SU-DHL-6 (cell line): Measurements from ENCODE around the gene CDIPT.
"Not testable (repeated sequence)": the region's sequence is repeated elsewhere in the genome, so short reads cannot be mapped to it uniquely, and the experiment has no call there.

Source experiments
- H2AFZ ChIP-seq: fragments of 200-600 bp; sonication (generic); 2 replicates; pipeline ENCODE4 v1.6.1; 2014; ENCODE audit warnings: low read depth, mild to moderate bottlenecking, moderate library complexity, mixed read lengths, antibody characterized with exemption, low read length; ENCODE audit not compliant: severe bottlenecking
- H3F3A ChIP-seq: fragments of 200-600 bp; shearing (Covaris generic); 2 replicates; pipeline ENCODE4 v1.6.0; 2016; ENCODE audit warnings: antibody characterized with exemption, mild to moderate bottlenecking; ENCODE audit not compliant: insufficient read depth
- H3K27ac ChIP-seq: fragments of 200-600 bp; sonication (generic); 2 replicates; pipeline ENCODE4 v1.5.1; 2016; ENCODE audit warnings: low read depth, mild to moderate bottlenecking, low read length, moderate library complexity, mixed read lengths
- H3K27me3 ChIP-seq: fragments of 200-600 bp; sonication (generic), shearing (Covaris generic); 2 replicates; pipeline ENCODE4 v1.6.0; 2014; ENCODE audit warnings: mild to moderate bottlenecking, low read length
- H3K36me3 ChIP-seq: fragments of 200-600 bp; sonication (generic); 2 replicates; pipeline ENCODE4 v1.6.1; 2014; ENCODE audit warnings: mild to moderate bottlenecking, low read length, mixed read lengths
- H3K4me2 ChIP-seq: fragments of 300-600, 200-600 bp; shearing (Covaris generic), sonication (generic); 2 replicates; pipeline ENCODE4 v1.6.0; 2014; ENCODE audit warnings: low read length, low read depth, mild to moderate bottlenecking; ENCODE audit not compliant: poor library complexity, severe bottlenecking
- H3K4me3 ChIP-seq: fragments of 200-600 bp; sonication (generic); 2 replicates; pipeline ENCODE4 v1.5.1; 2014; ENCODE audit warnings: antibody characterized with exemption, low read length, mild to moderate bottlenecking, mixed read lengths; ENCODE audit not compliant: insufficient read depth, poor library complexity, severe bottlenecking
- H3K79me2 ChIP-seq: fragments of 200-600 bp; sonication (generic); 2 replicates; pipeline ENCODE4 v1.6.1; 2014; ENCODE audit warnings: mild to moderate bottlenecking, low read length, moderate library complexity; ENCODE audit not compliant: insufficient read depth
- H3K9ac ChIP-seq: fragments of 200-600 bp; sonication (generic); 2 replicates; pipeline ENCODE4 v1.7.0; 2014; ENCODE audit warnings: mild to moderate bottlenecking, low read length
- H3K9me2 ChIP-seq: fragments of 200-600 bp; sonication (generic); replicated peaks from 2 replicates; pipeline ENCODE4 v1.6.1; 2014; ENCODE audit warnings: low read length; ENCODE audit not compliant: insufficient read depth
- H3K9me3 ChIP-seq: fragments of 200-600 bp; sonication (generic); 2 replicates; pipeline ENCODE4 v1.6.1; 2014; ENCODE audit warnings: low read length, mixed read lengths; ENCODE audit not compliant: insufficient read depth
- H4K20me1 ChIP-seq: fragments of 200-600 bp; sonication (generic); 2 replicates; pipeline ENCODE4 v1.6.1; 2014; ENCODE audit warnings: low read depth, mild to moderate bottlenecking, antibody characterized with exemption, low read length, moderate library complexity, mixed read lengths
- CTCF ChIP-seq: fragments of 200-600 bp; sonication (generic); IDR thresholded peaks from one replicate; pipeline ENCODE4 v1.5.1; 2017; ENCODE audit warnings: antibody characterized with exemption, mild to moderate bottlenecking, low read length, moderate library complexity; ENCODE audit not compliant: insufficient read depth, poor library complexity, severe bottlenecking
- EZH2phosphoT487 ChIP-seq: fragments of 200-600 bp; sonication (generic), shearing (Covaris generic); conservative IDR thresholded peaks from 2 replicates; pipeline ENCODE4 v1.6.1; 2018; ENCODE audit warnings: mild to moderate bottlenecking, antibody characterized with exemption, low read length, moderate library complexity, mixed read lengths

CDIPT gene

GRCh38 chr16:29871822-29872546 lies 9.0 kb upstream of the CDIPT start:
- H3K27ac ChIP-seq: no peak overlapping the region
- no peak overlapping the region for H2AFZ ChIP-seq
- H4K20me1 ChIP-seq: no peaks in the 10 kb centered on the region
- H3K9ac ChIP-seq: no peak overlapping the region
- no peaks in the 10 kb centered on the region for H3K36me3 ChIP-seq
- no peaks in the 10 kb centered on the region for H3K9me2 ChIP-seq
- no peaks in the 10 kb centered on the region for H3K27me3 ChIP-seq
- H3K4me3 ChIP-seq: no peak overlapping the region
- no peaks in the 10 kb centered on the region for H3K79me2 ChIP-seq
- H3K9me3 ChIP-seq: no peaks in the 10 kb centered on the region
- TF ChIP-seq CTCF (no peak), EZH2phosphoT487 (no peak)
- no peaks in the 10 kb centered on the region for H3F3A ChIP-seq
- no peak overlapping the region for H3K4me2 ChIP-seq

GRCh38 chr16:29869067-29869466 lies 6.0 kb upstream of the CDIPT start:
- not testable (repeated sequence) for H3F3A ChIP-seq, H3K4me3 ChIP-seq, H3K9ac ChIP-seq, H3K9me2 ChIP-seq, H3K27ac ChIP-seq, H4K20me1 ChIP-seq, H3K79me2 ChIP-seq, H2AFZ ChIP-seq, H3K4me2 ChIP-seq, H3K9me3 ChIP-seq, H3K27me3 ChIP-seq, H3K36me3 ChIP-seq

- H4K20me1 ChIP-seq: no peaks in the 10 kb centered on the region
- no peak overlapping the region for H2AFZ ChIP-seq
- no peak overlapping the region for H3K27ac ChIP-seq
- no peak overlapping the region for H3K4me2 ChIP-seq
- no peak overlapping the region for H3K9ac ChIP-seq
- H3F3A ChIP-seq: no peaks in the 10 kb centered on the region
- no peaks in the 10 kb centered on the region for H3K27me3 ChIP-seq
- H3K36me3 ChIP-seq: no peaks in the 10 kb centered on the region
- H3K9me2 ChIP-seq: no peaks in the 10 kb centered on the region
- no peak overlapping the region for H3K4me3 ChIP-seq
- H3K9me3 ChIP-seq: no peaks in the 10 kb centered on the region
- TF ChIP-seq EZH2phosphoT487: no peak
- no peak for TF ChIP-seq CTCF
- H3K79me2 ChIP-seq: no peaks in the 10 kb centered on the region
These were observed 5.5 kb upstream of the CDIPT start for GRCh38 chr16:29868396-29869009.

GRCh38 chr16:29864205-29864604 lies 1.2 kb upstream of the CDIPT start:
- TF ChIP-seq EZH2phosphoT487 (no peak), CTCF (no peak)
- H3K27me3 ChIP-seq: no peaks in the 10 kb centered on the region
- H3F3A ChIP-seq: no peaks in the 10 kb centered on the region
- H3K9me2 ChIP-seq: no peaks in the 10 kb centered on the region
- H2AFZ ChIP-seq: no peak overlapping the region
- no peaks in the 10 kb centered on the region for H3K36me3 ChIP-seq
- H3K4me2 ChIP-seq: no peak overlapping the region
- no peak overlapping the region for H3K27ac ChIP-seq
- no peaks in the 10 kb centered on the region for H3K9me3 ChIP-seq
- no peaks in the 10 kb centered on the region; the same call in 1 of the 2 replicates for H3K79me2 ChIP-seq
- H3K4me3 ChIP-seq: no peak overlapping the region
- H4K20me1 ChIP-seq: no peaks in the 10 kb centered on the region
- H3K9ac ChIP-seq: no peak overlapping the region
